Breast epithelium (tissue), 4 donors: Measurements from ENCODE around the gene ATP7B. TPM values are rescaled to one million over a fixed set of nuclear protein-coding genes. Genes with fewer than 3 reads are reported as not detected.
"Not testable (repeated sequence)": the region's sequence is repeated elsewhere in the genome, so short reads cannot be mapped to it uniquely, and the experiment has no call there.

Experiments
- DNase-seq, 2 donors: peaks; one replicate each; pipeline ENCODE4 v3.0.0-alpha.2; 2019; ENCODE audit warnings: low spot score in 2 of 2
- H3K27ac ChIP-seq, 2 donors: fragments of 200-600 bp; sonication (generic) in 1 of 2; one replicate each; pipeline ENCODE4 v1.5.1; 2016 to 2019; ENCODE audit warnings: mild to moderate bottlenecking in 1 of 2
- H3K27me3 ChIP-seq, 2 donors: fragments of 200-600 bp; sonication (generic) in 1 of 2; one replicate each; pipeline versions ENCODE4 v1.5.1 to v1.6.0; 2017 to 2019; ENCODE audit warnings: control low read depth in 1 of 2, mild to moderate bottlenecking in 1 of 2
- H3K36me3 ChIP-seq: fragments of 200-600 bp; one replicate; pipeline ENCODE4 v1.5.1; 2019
- H3K4me1 ChIP-seq, 2 donors: fragments of 200-600 bp; sonication (generic); one replicate each; pipeline ENCODE4 v1.5.1; 2016 to 2019; ENCODE audit warnings: control low read depth in 1 of 2
- H3K4me3 ChIP-seq, 3 donors: fragments of 200-600 bp; sonication (generic); 1 replicate in 2 of 3; 2 replicates in 1 of 3; pipeline ENCODE4 v1.5.1; 2016 to 2019; ENCODE audit warnings: mild to moderate bottlenecking in 3 of 3, moderate library complexity in 2 of 3
- H3K9me3 ChIP-seq, 2 donors: fragments of 200-600 bp; sonication (generic) in 1 of 2; one replicate each; pipeline ENCODE4 v1.5.1; 2016 to 2019; ENCODE audit warnings: control low read depth in 1 of 2
- POLR2A ChIP-seq: fragments of 450-650 bp; IDR thresholded peaks from one replicate; pipeline ENCODE4 v1.6.1; 2016; ENCODE audit warnings: antibody characterized with exemption, mild to moderate bottlenecking, moderate library complexity
- POLR2AphosphoS5 ChIP-seq, 3 donors: sonication (generic); formaldehyde crosslinking; IDR thresholded peaks; one replicate each; pipeline ENCODE4 v1.6.1; 2017; ENCODE audit warnings: antibody characterized with exemption in 3 of 3
- intact Hi-C: fragments of 100-400 bp; cut with DNase I; formaldehyde crosslinking; loops from one replicate; pipeline ENCODE4 v1.15.1; 2023; ENCODE audit warnings: low total_unique reads
- total RNA-seq, 3 donors: library from RNA; depleted of rRNA; stranded (reverse); fragments of >200 nt; gene quantifications; one replicate each; pipeline ENCODE4 v1.1.0, GENCODE V29; 2016
- TF ChIP-seq, protein P1 (sequence below), 3 donors: fragments of 450-650 bp; IDR thresholded peaks; one replicate each; pipeline ENCODE4 v1.5.1; 2016 to 2017; ENCODE audit warnings: antibody characterized with exemption in 3 of 3, mild to moderate bottlenecking in 3 of 3, moderate library complexity in 3 of 3

ATP7B gene
- total RNA-seq, 3 donors from 2014 or later: 6.9 to 9.2 (median 7.2) TPM

DNA sequence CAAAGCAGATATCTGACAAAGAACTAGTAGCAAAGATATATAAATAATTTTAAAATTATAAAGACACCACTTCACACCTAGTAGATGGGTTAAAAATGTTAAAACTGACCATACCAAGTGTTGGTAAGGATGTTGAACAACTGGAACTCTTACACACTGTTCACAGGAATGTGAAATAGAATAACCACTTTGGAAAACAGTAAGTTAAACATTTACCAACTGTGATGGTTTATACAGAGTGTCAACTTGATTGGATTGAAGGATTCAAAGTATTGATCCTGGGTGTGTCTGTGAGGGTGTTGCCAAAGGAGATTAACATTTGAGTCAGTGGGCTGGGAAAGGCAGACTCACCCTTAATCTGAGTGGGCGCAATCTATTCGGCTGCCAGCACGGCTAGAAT lies 32.4 kb upstream of the ATP7B start:
- no peak overlapping the region for H3K4me3 ChIP-seq
- intact Hi-C loops: no loop called here
- no peaks in the 10 kb centered on the region for H3K36me3 ChIP-seq
- H3K9me3 ChIP-seq: peaks cover 0 to 2% of the 10 kb centered on the region in 2 donors
- no peaks in the 10 kb centered on the region for H3K4me1 ChIP-seq
- TF ChIP-seq, protein P1, sequence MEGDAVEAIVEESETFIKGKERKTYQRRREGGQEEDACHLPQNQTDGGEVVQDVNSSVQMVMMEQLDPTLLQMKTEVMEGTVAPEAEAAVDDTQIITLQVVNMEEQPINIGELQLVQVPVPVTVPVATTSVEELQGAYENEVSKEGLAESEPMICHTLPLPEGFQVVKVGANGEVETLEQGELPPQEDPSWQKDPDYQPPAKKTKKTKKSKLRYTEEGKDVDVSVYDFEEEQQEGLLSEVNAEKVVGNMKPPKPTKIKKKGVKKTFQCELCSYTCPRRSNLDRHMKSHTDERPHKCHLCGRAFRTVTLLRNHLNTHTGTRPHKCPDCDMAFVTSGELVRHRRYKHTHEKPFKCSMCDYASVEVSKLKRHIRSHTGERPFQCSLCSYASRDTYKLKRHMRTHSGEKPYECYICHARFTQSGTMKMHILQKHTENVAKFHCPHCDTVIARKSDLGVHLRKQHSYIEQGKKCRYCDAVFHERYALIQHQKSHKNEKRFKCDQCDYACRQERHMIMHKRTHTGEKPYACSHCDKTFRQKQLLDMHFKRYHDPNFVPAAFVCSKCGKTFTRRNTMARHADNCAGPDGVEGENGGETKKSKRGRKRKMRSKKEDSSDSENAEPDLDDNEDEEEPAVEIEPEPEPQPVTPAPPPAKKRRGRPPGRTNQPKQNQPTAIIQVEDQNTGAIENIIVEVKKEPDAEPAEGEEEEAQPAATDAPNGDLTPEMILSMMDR (IDR thresholded peaks at IDR 0.05): no peak
- TF ChIP-seq POLR2A (no peak), POLR2AphosphoS5 (IDR thresholded peaks at IDR 0.05) (no peak)
- H3K27ac ChIP-seq: no peak overlapping the region
- no peak for DNase-seq
- no peaks in the 10 kb centered on the region for H3K27me3 ChIP-seq

DNA sequence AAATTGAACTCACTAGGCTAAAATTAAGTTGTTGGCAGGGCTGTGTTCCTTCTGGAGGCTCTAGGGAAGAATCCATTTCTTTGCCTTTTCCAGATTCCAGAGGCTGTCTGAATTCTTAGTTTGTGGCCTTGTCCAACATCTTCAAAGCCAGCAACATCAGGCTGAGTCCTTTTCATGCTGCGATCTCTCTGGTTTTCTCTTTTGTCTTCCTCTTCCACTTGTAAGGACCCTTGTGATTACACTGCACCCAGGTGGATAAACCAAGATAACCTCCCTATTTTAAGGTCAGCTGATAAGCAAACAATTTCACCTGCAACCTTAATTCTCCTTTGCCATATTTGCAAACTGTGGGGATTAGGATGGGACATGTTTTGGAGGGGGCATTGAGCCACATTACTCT lies 24.8 kb upstream of the ATP7B start:
- no peaks in the 10 kb centered on the region for H3K9me3 ChIP-seq
- DNase-seq: no peak
- H3K27me3 ChIP-seq: no peaks in the 10 kb centered on the region
- TF ChIP-seq, protein P1 (IDR thresholded peaks at IDR 0.05): no peak
- TF ChIP-seq POLR2AphosphoS5 (IDR thresholded peaks at IDR 0.05): no peak
- no peak for TF ChIP-seq POLR2A
- H3K4me3 ChIP-seq: no peak overlapping the region
- H3K4me1 ChIP-seq: no peaks in the 10 kb centered on the region
- no peak overlapping the region for H3K27ac ChIP-seq
- intact Hi-C loops: loop anchor here (10.0 kb wide), 1 partner anchor 389 kb away; no protein-coding TSS in a partner anchor
- H3K36me3 ChIP-seq: no peaks in the 10 kb centered on the region

DNA sequence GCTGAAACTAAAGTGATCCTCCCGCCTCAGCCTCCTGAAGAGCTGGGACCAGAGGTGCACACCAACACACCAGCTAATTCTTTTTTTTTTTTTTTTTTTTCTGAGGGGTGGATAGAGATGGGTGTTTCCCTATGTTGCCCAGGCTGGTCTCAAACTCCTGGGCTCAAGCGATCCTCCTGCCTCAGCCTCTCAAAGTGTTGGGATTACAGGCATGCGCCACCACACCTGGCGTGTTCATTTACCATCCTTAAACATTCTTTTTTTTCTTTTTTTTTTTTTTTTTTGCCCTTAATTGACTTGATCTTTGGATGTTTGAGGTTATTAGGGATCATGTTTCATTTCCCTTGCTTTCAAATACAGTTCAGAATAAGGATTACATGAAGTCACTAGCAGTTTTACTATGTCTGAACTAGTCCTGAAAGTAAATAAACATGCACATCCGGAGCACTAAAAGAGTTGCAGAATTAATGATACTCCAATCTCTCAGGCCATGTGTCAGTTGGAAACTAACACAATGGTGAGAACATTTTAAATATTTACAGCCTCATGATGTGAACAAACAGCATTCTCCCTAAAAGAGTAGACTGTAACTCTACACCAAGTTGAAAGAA lies 23.5 kb upstream of the ATP7B start:
- Histone ChIP-seq H3K27me3 (no peaks in the 10 kb centered on the region), H3K9me3 (no peaks in the 10 kb centered on the region), H3K4me3 (no peak overlapping the region), H3K36me3 (no peaks in the 10 kb centered on the region), H3K4me1 (no peaks in the 10 kb centered on the region), H3K27ac (no peak overlapping the region)
- TF ChIP-seq POLR2A (no peak), POLR2AphosphoS5 (IDR thresholded peaks at IDR 0.05) (no peak)
- TF ChIP-seq, protein P1 (IDR thresholded peaks at IDR 0.05): no peak
- intact Hi-C loops: loop anchor here (10.0 kb wide), 1 partner anchor 390 kb away; no protein-coding TSS in a partner anchor
- no peak for DNase-seq

DNA sequence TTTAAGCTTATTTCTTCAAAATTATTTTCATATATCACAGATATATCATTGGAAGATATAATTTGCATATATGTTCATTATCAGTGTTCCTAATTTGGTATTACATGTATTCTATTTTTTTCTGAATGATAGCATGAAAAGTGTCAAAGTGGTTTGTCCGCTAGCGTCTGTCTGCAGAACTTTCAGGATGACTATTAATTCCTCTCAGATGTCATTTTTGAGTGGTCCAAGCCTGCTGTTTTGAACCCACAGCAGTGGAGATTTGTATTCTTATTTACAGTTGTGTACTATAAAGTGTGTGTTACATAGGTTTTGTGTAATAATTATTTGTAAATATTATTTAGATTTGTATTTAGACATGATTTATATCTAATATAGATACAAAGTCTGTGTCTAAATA lies 21.8 kb upstream of the ATP7B start:
- peaks cover 5 to 10% of the 10 kb centered on the region in 2 donors for H3K9me3 ChIP-seq
- H3K36me3 ChIP-seq: no peaks in the 10 kb centered on the region
- no peak for DNase-seq
- intact Hi-C loops: loop anchor here (10.0 kb wide), 1 partner anchor 392 kb away; no protein-coding TSS in a partner anchor
- no peak overlapping the region for H3K4me3 ChIP-seq
- TF ChIP-seq, protein P1 (IDR thresholded peaks at IDR 0.05): no peak
- TF ChIP-seq POLR2AphosphoS5 (IDR thresholded peaks at IDR 0.05) (no peak), POLR2A (no peak)
- H3K27ac ChIP-seq: no peak overlapping the region
- no peaks in the 10 kb centered on the region for H3K27me3 ChIP-seq
- no peaks in the 10 kb centered on the region for H3K4me1 ChIP-seq

DNA sequence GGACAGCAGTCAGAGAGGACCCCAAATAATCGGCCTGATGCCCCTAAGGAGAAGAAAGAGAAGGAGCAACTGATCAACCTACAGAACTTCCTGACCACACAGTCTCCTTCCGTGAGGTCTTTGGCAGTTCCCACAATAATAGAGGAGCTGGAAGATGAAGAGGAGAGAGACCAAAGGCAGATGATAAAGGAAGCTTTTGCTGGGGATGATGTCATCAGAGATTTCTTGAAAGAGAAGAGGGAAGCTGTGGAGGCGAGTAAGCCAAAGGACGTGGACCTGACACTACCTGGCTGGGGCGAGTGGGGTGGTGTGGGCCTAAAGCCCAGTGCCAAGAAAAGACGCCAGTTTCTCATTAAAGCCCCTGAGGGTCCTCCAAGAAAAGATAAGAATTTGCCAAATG lies 19.2 kb upstream of the ATP7B start:
- intact Hi-C loops: loop anchor here (10.0 kb wide), 1 partner anchor 394 kb away; no protein-coding TSS in a partner anchor
- H3K36me3 ChIP-seq: not testable (repeated sequence)

More for the DNA sequence above, 19.2 kb upstream of the ATP7B start:
- DNase-seq, H3K4me1 ChIP-seq, H3K4me3 ChIP-seq, H3K27me3 ChIP-seq, H3K27ac ChIP-seq: not testable (repeated sequence)
- H3K9me3 ChIP-seq: peaks cover 5 to 14% of the 10 kb centered on the region in 2 donors
